ENCODE results near the gene STIM2.

Gene STIM2

DNA sequence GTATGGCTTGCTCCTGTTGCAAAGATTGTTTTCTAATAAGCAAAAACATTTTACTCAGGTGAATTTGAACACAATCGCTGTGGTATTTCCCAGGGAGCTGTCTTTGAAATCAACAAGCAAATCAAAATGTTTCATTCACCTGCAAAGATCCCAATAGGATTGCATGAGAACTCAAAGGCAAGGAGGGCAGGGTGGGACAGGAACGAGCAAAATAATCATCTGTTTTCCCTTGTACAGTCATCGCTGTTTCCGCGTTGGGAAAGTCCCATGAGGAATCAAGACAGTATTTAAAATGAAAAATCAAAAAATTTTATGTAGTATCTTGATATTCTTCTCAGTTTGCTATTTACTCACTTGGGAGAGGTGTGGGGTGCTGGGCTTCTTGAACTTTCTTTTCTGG is 198.8 kb downstream of the STIM2 start:
- no peak overlapping the region for H3K27ac ChIP-seq
- no peak for TF ChIP-seq ZFX (IDR thresholded peaks at IDR 0.05; ENCODE audit: borderline replicate concordance)
- TF ChIP-seq, protein P1, sequence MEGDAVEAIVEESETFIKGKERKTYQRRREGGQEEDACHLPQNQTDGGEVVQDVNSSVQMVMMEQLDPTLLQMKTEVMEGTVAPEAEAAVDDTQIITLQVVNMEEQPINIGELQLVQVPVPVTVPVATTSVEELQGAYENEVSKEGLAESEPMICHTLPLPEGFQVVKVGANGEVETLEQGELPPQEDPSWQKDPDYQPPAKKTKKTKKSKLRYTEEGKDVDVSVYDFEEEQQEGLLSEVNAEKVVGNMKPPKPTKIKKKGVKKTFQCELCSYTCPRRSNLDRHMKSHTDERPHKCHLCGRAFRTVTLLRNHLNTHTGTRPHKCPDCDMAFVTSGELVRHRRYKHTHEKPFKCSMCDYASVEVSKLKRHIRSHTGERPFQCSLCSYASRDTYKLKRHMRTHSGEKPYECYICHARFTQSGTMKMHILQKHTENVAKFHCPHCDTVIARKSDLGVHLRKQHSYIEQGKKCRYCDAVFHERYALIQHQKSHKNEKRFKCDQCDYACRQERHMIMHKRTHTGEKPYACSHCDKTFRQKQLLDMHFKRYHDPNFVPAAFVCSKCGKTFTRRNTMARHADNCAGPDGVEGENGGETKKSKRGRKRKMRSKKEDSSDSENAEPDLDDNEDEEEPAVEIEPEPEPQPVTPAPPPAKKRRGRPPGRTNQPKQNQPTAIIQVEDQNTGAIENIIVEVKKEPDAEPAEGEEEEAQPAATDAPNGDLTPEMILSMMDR (IDR thresholded peaks at IDR 0.05), result no peak

DNA sequence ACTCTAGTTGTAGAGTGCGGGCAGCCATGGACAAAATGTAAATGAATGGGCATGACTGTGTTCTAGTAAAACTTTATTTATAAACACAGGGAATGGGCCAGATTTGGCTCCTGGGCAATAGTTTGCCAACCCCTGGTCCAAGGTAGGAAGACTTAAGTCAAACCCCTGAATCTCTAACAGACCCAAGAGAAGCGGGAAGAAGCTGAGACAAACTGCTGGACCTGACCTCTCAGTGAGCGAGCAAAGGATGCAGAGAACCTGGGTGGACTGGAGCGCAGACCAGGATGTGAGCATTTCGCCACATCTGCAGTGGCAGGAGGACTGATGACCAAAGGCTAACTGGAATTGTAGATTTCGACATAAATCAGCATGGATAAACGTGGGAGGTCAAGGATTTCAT is 201.6 kb downstream of the STIM2 start:
- TF ChIP-seq ZFX (IDR thresholded peaks at IDR 0.05; ENCODE audit: borderline replicate concordance), result no peak
- H3K27ac ChIP-seq, result no peak overlapping the region

DNA sequence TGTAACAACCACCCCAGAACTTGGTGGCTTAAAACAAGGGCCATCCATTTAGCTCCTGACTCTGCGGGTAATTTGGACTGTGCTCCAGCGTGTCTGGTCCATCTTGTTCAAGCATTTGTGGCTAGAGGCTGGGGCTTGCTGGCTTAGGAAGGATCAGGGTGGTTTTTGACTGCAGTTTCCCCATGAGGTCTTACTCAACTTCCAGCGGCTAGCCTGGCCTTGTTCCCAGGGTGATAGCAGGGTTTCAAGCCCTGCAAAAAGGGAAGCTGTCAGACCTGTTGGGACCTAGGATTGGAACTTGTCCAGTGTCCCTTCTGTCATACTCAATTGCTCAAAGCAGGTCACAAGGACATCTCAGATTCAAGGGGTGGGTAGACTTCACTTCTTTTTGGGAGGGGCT is 205.9 kb downstream of the STIM2 start:
- TF ChIP-seq, protein P1 (IDR thresholded peaks at IDR 0.05), result no peak
- TF ChIP-seq ZFX (IDR thresholded peaks at IDR 0.05; ENCODE audit: borderline replicate concordance), result no peak
- H3K27ac ChIP-seq, result no peak overlapping the region

DNA sequence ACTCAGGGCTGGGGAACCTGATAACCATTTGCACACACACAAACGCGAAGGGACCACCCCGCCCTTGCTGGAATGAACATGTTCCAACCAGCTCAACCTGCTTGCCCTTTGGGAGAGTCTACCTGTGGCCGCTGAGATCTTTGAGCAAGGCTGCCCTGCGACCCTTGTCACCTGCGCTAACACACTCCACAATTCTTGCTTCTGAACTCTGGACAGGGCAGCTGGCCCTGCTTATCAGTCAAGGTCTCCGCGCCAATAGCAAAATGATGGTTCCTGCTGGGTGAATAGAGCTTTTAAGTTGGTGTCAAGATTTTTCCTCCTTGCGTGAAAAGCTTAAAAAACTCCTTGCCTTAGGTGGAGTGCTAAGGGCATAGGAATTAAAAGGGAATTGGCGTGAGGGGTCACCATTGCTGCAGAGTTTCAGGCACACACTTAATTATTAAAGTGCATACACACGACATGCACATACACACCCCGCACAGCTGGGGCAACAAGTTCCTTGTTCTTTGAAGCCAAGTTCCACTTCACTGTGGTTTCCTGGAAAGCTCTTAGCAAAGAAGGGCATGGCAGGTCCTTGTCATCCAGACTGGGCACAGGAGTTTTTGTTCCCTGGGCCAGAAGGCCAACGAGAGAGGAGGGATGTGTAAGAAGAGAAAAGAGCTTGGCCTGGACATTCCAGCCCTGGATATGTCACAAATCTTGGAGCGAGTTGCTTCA is 207.7 kb downstream of the STIM2 start:
- H3K27ac ChIP-seq, result no peak overlapping the region
- TF ChIP-seq ZFX (IDR thresholded peaks at IDR 0.05; ENCODE audit: borderline replicate concordance), result no peak
- TF ChIP-seq, protein P1 (IDR thresholded peaks at IDR 0.05), result no peak

Measured in 22Rv1 (cell line).